NK-92 (cell line): ENCODE measurements around the gene SLC16A9.

ENCODE experiments used
- DNase-seq: peaks from one replicate; lab custom pipeline; 2025; ENCODE audit not compliant: unreplicated experiment; lab: John Stamatoyannopoulos, UW

The SLC16A9 gene

DNA sequence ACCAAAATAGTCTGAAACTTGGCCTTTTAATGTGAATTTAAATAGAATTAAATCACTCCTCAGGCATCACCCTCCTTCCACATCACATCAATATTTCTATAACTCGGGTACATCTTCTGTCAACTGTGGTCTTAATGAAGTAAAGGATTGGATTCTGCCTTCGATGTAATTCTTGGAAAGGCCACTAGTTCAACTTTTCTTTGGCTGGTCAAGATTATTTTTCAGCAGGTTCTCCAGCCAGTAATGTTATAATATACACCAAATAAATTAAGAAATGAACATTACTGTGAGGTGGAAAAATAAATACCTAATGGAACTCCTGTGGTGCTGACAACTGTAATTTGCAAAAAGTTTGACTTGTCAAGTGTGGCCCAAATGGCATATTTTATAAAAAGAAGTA, 9.7 kb upstream of the SLC16A9 start:
- no peak for DNase-seq

DNA sequence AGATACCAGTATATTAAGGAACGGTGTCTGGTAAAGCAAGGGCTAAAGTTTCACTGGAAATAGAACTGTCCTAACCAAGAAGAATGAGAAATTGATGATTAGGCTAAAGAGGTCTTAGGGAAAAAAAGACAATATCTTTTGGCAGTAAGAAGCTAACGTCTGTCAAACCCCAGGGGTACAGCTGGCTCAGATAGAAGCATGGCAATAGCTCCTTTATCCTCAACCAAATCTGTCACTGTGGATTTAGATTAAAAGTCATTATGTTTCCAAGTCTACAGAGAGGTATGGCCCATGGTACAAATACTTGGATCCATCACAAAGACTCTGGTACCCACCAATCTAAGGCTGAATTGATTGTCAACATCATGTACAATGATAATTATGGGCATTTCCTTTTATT, 8.6 kb upstream of the SLC16A9 start:
- DNase-seq = no peak

DNA sequence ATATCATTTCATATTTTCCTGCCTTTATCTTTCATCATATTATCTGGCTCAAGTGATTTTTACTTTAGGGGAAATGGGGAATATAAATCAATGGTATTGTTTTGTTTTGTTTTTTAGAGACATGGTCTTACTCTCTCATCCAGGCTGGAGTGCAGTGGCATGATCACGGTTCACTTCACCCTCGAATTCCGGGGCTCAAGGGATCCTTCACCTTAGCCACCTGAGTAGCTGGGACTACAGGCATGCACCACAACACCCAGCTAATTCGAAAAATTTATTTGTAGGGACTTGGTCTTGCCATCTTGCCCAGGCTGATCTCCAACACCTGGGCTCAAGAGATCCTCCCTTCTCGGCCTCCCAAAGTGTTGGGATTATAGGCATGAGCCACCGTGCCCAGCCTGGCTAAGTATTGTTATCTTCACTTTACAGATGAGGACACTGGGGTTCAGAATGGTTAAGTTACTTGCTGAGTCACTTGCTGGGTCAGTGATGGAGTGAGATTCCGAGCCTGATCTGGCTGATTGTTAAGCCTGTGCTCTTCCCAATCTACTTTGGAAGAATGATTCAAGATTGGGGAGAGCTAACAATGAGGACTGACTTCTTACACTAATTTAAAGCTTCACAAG, 3.7 kb upstream of the SLC16A9 start:
- DNase-seq = no peak

DNA sequence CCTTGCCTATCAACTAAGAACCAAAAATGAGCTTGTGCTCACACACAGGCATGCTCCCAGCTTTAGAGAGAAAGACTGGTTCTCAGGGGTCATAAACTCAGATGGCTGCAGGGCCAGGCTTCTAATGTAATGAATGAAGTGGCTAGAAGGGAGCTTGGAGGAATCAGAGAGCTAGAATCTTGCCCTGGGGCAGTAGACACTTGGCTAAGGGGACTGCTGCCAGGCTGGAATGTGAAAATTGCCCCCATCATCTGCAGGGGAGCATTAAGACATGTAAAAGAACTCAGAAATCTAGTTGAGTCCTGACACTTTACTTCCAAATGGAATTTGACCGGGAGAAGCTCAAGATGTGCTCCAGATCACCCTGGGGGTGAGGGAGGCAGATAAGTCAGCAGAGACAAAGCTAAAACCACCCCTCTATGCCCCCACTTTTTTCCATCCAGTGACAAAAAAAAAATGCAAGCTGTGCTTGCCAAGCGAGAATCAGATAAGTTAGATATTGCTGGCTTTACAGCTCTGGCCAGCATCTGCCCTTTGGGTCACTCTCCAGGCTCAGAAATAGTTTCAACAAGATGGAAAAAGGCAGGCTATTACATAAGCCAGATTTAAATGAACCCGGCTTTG, 2.3 kb upstream of the SLC16A9 start:
- DNase-seq = no peak

DNA sequence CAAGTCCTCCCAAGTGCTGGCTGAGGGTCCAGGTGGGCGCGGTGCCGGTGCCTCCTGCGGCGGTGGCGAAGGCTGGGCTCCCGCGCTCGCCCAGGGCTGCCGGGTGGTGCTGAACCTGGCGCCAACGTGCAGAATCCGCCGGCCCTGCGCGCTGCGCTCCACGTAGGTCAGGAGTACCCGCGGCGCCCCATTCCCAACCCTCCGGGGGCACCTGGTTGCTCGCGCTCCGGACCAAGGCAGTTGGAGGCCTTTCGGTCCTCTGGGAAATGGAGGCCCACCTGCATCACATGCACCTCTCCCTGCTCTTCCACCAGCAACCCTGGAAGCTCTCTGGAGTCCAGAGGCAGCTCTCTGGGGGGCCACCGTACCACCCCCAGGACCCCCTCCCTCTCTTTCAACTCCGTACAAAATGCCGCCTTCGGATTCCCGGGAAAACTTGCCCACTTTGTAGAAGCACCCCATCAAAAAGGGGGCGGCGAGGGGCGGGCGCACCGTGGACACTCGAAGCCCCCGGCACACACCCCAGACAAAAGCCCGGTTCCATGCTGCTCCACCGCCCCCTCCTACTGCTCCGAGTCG, 745 bp downstream of the SLC16A9 start:
- no peak for DNase-seq

DNA sequence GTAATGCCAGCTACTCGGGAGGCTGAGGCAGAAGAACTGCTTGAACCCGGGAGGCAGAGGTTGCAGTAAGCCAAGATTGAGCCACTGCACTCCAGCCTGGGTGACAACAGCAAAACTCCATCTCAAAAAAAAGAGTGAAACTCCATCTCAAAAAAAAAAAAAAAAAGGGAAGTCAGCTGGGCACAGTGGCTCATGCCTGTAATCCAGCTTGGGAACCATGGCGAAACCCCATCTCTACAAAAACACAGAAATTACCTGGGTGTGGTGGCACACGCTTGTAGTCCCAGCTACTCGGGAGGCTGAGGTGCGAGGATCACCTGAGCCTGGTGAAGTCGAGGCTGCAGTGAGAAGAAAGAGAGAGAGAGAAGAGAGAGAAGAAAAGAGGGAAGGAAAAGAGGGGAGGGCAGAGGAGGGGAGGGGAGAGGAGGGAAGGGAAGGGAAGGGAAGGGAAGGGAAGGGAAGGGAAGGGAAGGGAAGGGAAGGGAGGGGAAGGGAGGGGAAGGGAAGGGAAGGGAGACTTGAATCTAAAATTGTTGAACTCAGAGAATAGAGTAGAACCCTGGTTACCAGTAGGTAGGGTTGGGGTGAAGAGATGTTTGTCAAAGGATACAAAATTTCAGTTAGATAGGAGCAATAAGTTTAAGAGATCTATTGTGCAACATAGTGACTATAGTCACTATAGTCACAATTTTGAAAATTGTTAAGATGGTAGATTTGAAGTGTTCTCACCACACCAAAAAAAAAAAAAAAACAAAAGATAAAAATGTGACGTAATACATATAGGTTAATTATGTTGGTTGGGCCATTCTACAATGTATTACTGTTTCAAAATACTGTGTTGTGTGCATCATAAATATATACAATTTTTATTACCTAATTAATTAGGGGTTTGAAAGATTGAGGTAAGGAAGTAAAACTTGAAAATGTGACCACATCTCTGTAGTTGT, 2.5 kb downstream of the SLC16A9 start:
- DNase-seq = no peak

DNA sequence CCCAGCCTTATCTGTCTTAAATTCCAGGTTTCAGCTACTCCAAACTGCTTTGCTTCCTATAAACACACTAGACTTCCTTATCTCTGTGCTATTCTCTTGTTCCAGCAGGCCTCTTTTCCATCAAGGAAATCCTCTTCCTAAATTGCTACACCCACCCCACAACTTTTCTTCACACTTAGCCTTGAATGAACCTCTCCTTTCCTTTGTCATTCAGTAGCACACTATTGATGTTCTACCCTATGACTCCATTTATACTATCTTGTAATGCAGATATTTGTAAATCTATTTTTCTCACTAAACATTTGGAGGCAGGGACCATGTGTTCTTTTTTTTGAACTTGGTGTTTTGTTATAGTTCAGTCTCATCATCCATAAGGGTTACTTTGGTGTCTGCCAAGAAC, 3.7 kb downstream of the SLC16A9 start:
- no peak for DNase-seq

DNA sequence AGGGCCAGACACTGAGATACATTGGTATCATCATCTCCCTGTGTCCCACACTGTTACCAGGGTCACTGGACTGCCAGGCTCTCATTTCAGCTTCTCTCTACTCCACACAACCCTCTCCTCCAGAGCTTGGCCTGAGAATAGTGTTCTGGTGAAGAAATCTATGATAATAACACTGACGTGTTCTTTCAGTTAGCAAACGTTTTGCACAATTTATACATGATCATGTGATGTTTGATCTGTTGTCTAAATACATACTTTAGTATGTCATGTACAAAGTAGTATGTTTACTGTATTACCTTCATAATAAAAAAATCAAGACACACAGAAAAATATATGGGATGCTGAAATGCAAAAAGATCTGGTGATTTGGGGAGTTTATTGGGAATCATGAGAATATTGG, 5.0 kb downstream of the SLC16A9 start:
- DNase-seq = no peak

DNA sequence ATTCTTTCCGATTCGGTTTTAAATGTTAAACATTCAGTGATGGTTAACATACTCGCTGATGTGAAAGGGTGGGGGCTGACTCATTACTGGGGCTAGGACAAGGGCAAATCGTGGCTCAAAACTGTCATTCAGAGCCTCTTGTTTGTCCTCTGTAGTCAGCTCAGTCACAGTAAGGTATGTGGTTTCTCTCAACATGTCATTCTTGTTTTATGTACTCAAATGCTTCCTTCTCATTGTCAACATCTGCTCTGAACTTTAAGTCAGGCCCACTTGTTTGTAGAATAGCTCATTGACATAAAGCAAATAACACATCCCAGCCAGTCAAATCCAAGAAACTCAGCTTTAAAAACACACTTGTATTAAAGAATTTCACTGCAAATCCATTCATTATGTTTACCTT, 7.3 kb downstream of the SLC16A9 start:
- DNase-seq = no peak

DNA sequence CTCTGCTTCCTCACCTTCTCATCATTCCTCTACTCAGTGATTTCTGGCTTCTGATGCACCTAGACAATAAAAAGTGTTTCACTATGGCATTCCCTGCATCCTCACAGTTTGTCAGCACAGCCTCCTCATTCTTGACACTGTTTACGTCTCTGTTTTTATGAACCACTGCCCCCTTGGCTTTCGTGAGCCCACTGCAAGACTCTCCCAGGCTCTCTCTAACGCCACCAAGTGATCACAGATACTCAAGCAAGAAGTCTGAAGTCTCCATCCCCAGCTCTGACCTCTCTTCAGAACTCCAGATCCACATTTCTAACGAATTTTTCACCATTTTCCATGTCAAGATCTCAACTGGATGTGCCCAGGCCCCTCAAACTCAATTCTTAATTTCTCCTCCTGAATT, 8.9 kb downstream of the SLC16A9 start:
- DNase-seq = no peak

DNA sequence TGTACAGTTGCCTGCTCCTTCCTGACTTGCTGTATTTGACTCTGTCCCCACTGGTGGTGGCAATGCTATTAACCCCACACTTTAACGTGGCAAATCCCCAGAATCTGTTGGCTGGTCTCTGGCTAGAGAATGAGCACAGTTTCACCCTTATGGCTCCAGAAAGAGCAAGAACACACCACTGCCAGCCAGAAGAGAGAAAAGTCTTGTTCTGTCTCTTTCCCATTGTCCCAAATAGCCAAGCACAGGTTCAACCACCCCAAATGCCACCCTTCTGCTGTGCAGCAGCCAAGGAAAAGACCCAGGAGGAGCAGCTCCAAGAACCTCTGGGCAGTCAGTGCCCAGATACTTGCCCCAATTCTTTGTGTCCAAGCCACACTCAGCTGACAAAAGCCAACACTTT, 11.3 kb downstream of the SLC16A9 start:
- DNase-seq = no peak

DNA sequence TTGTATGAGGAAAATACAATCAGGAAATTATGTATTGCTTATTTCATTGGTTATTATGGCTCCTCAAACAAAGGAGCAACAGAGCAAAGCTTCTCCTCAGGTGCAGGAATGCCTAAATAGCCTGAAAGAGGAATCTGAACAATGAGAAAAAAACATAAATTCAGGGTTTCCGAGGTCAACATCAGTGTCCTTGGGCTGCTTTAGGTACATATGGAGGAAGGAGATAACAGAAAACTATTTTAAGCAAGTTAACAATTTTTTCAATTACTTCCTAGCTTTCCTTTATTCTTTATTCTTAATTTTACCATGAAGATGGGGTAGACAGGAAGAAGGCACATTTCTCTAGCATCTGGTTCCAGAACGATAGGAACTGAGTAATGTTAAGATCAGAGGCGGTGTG, 14.0 kb downstream of the SLC16A9 start:
- DNase-seq = no peak

DNA sequence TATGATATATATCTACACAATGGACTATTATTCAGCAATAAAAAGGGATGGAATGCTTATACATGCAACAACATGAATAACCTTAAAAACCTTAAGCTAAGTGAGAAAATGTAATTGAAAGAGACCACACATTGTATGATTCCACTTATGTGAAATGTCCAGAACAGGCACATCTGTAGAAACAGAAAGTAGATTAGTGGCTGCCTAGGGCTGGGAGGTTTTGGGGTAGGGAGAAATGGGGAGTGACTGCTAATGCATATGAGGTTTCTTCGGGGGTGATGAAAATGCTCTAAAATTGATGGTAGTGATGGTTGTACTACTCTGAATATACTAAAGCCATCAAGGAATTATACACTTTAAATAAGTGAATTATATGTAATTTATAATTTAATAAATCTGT, 14.7 kb downstream of the SLC16A9 start:
- no peak for DNase-seq

DNA sequence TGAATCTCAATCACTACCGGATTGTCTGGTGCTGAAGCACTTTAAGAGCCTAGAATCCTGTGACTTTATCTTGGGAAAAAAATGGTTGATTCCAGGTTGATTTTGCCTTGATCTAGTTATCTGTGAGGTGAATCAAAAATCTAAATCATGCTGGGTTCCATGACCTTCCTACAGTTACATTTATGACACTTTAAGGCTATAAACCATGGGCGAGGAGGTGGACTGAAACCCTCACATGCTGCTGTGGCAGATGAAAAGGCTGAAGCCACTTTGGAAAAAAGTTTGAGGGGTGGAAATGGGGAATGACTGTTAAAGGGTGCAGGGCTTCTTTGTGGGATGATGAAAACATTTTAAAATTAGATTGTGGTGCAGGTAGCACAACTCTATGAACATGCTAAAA, 17.5 kb downstream of the SLC16A9 start:
- no peak for DNase-seq

DNA sequence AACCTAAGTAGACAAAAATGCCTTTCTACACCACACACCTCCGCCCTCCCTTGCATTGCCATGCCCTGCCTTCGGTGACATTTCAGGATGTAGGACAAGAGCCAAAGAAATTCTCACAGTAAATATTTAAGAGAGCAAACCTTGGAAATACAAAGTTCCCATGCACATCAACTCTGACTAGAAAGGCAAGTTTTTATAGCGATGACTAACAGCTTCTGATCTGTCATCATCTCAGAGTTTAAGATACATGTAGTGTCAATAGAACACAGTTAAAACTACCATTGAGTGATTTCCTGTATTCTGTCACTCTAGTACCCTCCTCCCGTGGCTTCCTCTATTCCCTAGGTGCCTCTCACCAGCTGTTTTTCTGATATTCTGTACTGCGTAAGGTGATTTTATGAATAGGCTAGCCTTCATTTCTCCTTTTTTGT, 20.7 kb downstream of the SLC16A9 start:
- DNase-seq = no peak

DNA sequence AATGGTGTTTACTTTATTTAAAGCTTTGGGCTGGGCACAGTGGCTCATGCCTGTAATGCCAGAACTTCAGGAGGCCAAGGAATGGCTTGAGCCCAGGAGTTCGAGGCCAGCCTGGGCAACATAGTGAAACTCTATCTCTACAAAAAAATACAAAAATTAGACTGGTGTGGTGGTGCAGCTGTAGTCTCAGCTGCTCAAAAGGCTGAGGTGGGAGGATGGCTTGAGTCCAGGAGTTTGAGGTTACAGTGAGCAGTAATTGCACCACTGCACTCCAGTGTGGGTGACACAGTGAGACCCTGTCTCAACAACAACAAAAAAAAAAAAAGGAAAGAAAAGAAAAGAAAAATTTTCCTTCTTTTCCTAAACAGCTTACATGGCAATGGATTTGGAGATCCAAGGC, 22.0 kb downstream of the SLC16A9 start:
- DNase-seq = no peak

DNA sequence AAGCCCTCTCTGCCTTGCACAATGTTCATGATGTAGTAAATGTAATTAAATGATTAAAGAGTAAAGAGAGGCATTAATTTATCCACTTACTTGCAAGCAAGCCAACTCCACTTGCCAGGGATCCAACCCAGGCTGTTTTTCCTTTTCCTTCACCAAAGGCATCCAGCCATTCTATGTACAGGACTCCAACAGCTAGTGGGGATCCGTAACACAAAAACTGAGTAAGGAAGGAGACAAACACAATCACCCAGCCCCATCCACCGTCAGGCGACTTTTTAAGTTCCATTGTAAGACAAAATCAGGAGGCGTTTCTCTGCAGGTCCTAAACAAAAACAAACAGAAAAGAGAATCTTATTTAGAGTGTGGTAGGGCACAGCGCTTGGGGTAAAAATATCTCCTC, 25.6 kb downstream of the SLC16A9 start:
- DNase-seq = no peak

DNA sequence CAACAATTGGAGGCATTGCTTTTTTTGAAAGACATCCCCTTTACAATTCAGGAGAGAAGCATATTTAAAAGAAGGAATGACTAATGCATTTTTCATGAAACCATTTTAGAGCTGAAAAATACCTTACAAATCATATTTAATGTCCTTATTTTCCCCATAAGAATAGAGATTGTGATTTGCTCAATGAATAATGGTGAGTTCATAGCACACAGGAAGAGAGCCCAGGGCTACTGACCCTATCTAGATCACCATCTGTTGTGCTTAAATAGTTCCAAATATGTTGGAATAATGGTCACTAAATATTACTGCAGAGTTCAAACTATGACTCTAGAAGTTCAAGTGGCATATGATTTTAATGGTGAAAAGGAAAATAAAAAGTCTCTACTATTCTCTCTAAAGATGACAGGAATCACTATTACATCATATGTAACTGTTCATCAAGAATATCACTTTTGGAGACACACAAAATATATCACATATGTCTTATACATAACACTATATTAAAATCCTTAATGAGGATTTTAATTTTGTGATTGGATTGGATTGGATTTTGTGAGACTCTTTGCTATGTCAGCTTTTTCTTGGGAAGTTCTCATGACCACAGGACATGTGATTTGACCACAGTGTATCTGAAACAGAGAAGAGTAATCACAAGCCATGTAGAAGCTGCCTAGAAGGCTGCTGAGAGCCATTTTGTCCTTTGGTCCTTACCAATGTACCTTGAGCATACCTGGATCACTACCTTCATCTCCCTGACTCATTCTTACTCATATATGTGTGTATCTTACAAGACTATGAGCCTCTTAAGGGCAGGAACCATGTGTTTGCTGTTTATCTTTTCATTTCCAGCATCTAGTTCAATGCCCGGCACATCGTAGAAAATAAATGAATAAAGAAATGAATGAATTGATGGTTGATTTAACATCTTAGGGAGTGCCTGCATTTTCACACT, 26.4 kb downstream of the SLC16A9 start:
- no peak for DNase-seq

DNA sequence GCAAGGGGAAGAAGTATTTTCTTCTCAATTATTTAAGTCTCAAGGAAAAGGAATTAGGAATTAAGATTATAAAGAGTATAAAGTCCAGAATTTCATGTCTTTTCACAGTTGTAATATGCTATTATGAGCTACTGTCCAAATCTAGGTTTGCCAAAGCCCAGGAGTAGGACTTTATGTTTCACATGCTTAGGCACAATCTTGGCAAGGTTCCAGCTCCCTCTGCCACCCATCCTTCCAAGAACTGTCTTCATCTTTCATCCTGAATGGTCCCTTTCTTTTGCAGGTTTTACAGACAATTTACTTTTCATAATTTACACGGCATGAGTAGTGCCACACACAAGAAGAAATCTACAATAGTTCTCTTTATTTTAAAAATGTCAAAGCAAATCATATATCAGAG, 29.5 kb downstream of the SLC16A9 start:
- no peak for DNase-seq

DNA sequence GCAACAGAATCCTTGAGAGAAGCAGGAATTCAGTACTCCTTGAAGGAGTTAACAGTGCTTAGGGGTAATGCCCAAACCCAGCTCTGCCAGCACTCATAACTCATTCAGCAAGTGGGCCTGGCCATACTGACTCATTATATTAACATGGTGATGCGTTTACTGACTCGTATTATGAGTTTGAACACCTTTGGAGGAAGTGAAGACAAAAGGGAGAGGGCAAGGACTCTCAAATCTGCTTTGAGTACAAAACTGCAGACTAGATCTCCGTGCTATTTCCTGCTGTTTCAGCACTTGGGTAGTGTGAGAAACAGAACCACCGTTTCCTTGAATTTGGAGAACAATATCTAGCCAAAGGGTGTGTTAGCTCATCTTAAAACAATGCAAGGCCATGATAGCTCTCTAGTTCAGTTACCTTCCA, 30.8 kb downstream of the SLC16A9 start:
- no peak for DNase-seq
